Neural cell (in vitro differentiated cells): ENCODE results near the gene TRPM1. TPM values are rescaled to one million over a fixed set of nuclear protein-coding genes. Genes with fewer than 3 reads are reported as not detected.

ENCODE experiments used
- H2AFZ ChIP-seq: fragments of 200-600, 300-800 bp; sonication (generic), shearing (Covaris generic); 2 replicates; pipeline ENCODE4 v1.6.0; 2014; ENCODE audit warnings: low read depth, mild to moderate bottlenecking, antibody characterized with exemption, low read length, moderate library complexity
- H3F3A ChIP-seq: fragments of 200-600 bp; shearing (Covaris generic); 2 replicates; pipeline ENCODE4 v1.6.1; 2016; ENCODE audit warnings: mild to moderate bottlenecking, moderate library complexity, mixed read lengths, antibody characterized with exemption, low read length; ENCODE audit not compliant: insufficient read depth, poor library complexity, severe bottlenecking
- H3K27ac ChIP-seq: fragments of 200-600, 300-800 bp; sonication (generic), shearing (Covaris generic); 2 replicates; pipeline ENCODE4 v1.5.1; 2014; ENCODE audit warnings: mild to moderate bottlenecking, low read length, moderate library complexity
- H3K27me3 ChIP-seq: fragments of 300-800, 200-600 bp; sonication (generic), shearing (Covaris generic); 2 replicates; pipeline ENCODE4 v1.6.0; 2014; ENCODE audit warnings: mild to moderate bottlenecking, low read depth, low read length, moderate library complexity; ENCODE audit not compliant: insufficient read depth
- H3K36me3 ChIP-seq: fragments of 300-800, 200-600 bp; sonication (generic), shearing (Covaris generic); 2 replicates; pipeline ENCODE4 v1.5.1; 2014; ENCODE audit warnings: mild to moderate bottlenecking, antibody characterized with exemption, low read length, moderate library complexity; ENCODE audit not compliant: insufficient read depth
- H3K4me2 ChIP-seq: fragments of 300-800, 200-600 bp; sonication (generic), shearing (Covaris generic); 2 replicates; pipeline ENCODE4 v1.6.0; 2014; ENCODE audit warnings: mild to moderate bottlenecking, low read length
- H3K4me3 ChIP-seq: fragments of 300-800, 200-600 bp; sonication (generic), shearing (Covaris generic); 2 replicates; pipeline ENCODE4 v1.5.1; 2014; ENCODE audit warnings: mild to moderate bottlenecking, low read length, moderate library complexity
- H3K79me2 ChIP-seq: fragments of 200-600 bp; shearing (Covaris generic); replicated peaks from 2 replicates; pipeline ENCODE4 v1.6.0; 2014; ENCODE audit warnings: mild to moderate bottlenecking, low read length, moderate library complexity; ENCODE audit not compliant: insufficient read depth
- H3K9ac ChIP-seq: fragments of 300-800, 200-600 bp; sonication (generic), shearing (Covaris generic); 2 replicates; pipeline ENCODE4 v1.6.1; 2016; ENCODE audit warnings: mild to moderate bottlenecking, low read length, mixed read lengths
- H3K9me2 ChIP-seq: fragments of 200-600 bp; shearing (Covaris generic); 2 replicates; pipeline ENCODE4 v1.6.1; 2016; ENCODE audit warnings: mild to moderate bottlenecking, low read length, mixed read lengths; ENCODE audit not compliant: insufficient read depth
- H3K9me3 ChIP-seq: fragments of 200-600, 300-800 bp; sonication (generic), shearing (Covaris generic); 2 replicates; pipeline ENCODE4 v1.6.1; 2016; ENCODE audit warnings: mild to moderate bottlenecking, mixed run types, low read length, moderate library complexity, mixed read lengths
- H4K20me1 ChIP-seq: fragments of 200-600 bp; shearing (Covaris generic); 2 replicates; pipeline ENCODE4 v1.6.1; 2016; ENCODE audit warnings: mild to moderate bottlenecking, mixed run types; ENCODE audit not compliant: insufficient read depth
- CTCF ChIP-seq: fragments of 450-650 bp; IDR thresholded peaks from 2 replicates; pipeline ENCODE4 v1.5.1; 2014; ENCODE audit warnings: antibody characterized with exemption, mild to moderate bottlenecking, moderate library complexity; ENCODE audit not compliant: poor library complexity, severe bottlenecking
- EP300 ChIP-seq: fragments of 450-650 bp; conservative IDR thresholded peaks from 2 replicates; pipeline ENCODE4 v1.6.1; 2014; ENCODE audit warnings: antibody characterized with exemption, mild to moderate bottlenecking, moderate library complexity; ENCODE audit not compliant: poor library complexity, severe bottlenecking
- EZH2 ChIP-seq: fragments of 200-600, 300-800 bp; shearing (Covaris generic), sonication (generic); IDR thresholded peaks from 2 replicates; pipeline ENCODE4 v1.6.1; 2014; ENCODE audit warnings: antibody characterized with exemption, low read length, borderline replicate concordance, mild to moderate bottlenecking; ENCODE audit not compliant: insufficient read depth, poor library complexity, severe bottlenecking
- MXI1 ChIP-seq: fragments of 450-650 bp; conservative IDR thresholded peaks from 2 replicates; pipeline ENCODE4 v1.6.1; 2014; ENCODE audit warnings: antibody characterized with exemption, mild to moderate bottlenecking; ENCODE audit not compliant: poor library complexity, severe bottlenecking
- POLR2AphosphoS5 ChIP-seq: IDR thresholded peaks from 2 replicates; pipeline ENCODE4 v1.6.1; 2012
- RAD21 ChIP-seq: fragments of 450-650 bp; conservative IDR thresholded peaks from 2 replicates; pipeline ENCODE4 v1.6.1; 2014; ENCODE audit warnings: antibody characterized with exemption, mild to moderate bottlenecking, moderate library complexity
- REST ChIP-seq: IDR thresholded peaks from 2 replicates; pipeline ENCODE4 v1.6.1; 2012; ENCODE audit warnings: borderline replicate concordance
- SMC3 ChIP-seq: fragments of 450-650 bp; conservative IDR thresholded peaks from 2 replicates; pipeline ENCODE4 v1.6.1; 2014; ENCODE audit warnings: antibody characterized with exemption, mild to moderate bottlenecking, moderate library complexity; ENCODE audit not compliant: poor library complexity
- TAF1 ChIP-seq: IDR thresholded peaks from 2 replicates; pipeline ENCODE4 v1.6.1; 2012; ENCODE audit warnings: low read depth
- polyA plus RNA-seq: library from polyadenylated mRNA; depleted of rRNA; stranded (reverse); fragments of >200 nt; gene quantifications from 2 replicates; pipeline ENCODE4 v1.2.3, GENCODE V29; 2014

The TRPM1 gene
- polyA plus RNA-seq, 1 donor from 2014 or later, result not detected

GRCh38 chr15:31108836-31109235 is 7.3 kb upstream of the TRPM1 start:
- Histone ChIP-seq H3K27me3 (no peaks in the 10 kb centered on the region), H3K79me2 (no peaks in the 10 kb centered on the region), H3K4me2 (no peak overlapping the region), H3K27ac (no peak overlapping the region), H3K9me2 (no peaks in the 10 kb centered on the region), H3K9me3 (no peaks in the 10 kb centered on the region), H3F3A (no peaks in the 10 kb centered on the region), H3K36me3 (no peaks in the 10 kb centered on the region), H3K4me3 (no peak overlapping the region), H3K9ac (no peak overlapping the region), H4K20me1 (no peaks in the 10 kb centered on the region), H2AFZ (no peak overlapping the region)
- TF ChIP-seq SMC3 (no peak), POLR2AphosphoS5 (no peak), EZH2 (no peak), CTCF (no peak), MXI1 (no peak), TAF1 (no peak), REST (no peak), RAD21 (no peak), EP300 (no peak)

GRCh38 chr15:31106495-31107300 is 5.2 kb upstream of the TRPM1 start:
- H3K27me3 ChIP-seq, result no peaks in the 10 kb centered on the region
- no peak for TF ChIP-seq TAF1
- no peak for TF ChIP-seq REST
- no peak for TF ChIP-seq CTCF
- no peak for TF ChIP-seq RAD21
- no peak for TF ChIP-seq EP300
- no peak for TF ChIP-seq EZH2
- no peak for TF ChIP-seq POLR2AphosphoS5
- TF ChIP-seq MXI1, result no peak
- no peak for TF ChIP-seq SMC3
- no peak overlapping the region for H3K4me3 ChIP-seq
- no peaks in the 10 kb centered on the region for H3K79me2 ChIP-seq
- no peaks in the 10 kb centered on the region for H3K9me2 ChIP-seq
- no peak overlapping the region for H3K4me2 ChIP-seq
- H3F3A ChIP-seq, result no peaks in the 10 kb centered on the region
- H3K27ac ChIP-seq, result no peak overlapping the region
- no peaks in the 10 kb centered on the region for H3K9me3 ChIP-seq
- no peaks in the 10 kb centered on the region for H3K36me3 ChIP-seq
- no peaks in the 10 kb centered on the region for H4K20me1 ChIP-seq
- no peak overlapping the region for H2AFZ ChIP-seq
- H3K9ac ChIP-seq, result no peak overlapping the region
